BJ (cell line): Measurements from ENCODE around the gene SCYL2. TPM values are rescaled to one million over a fixed set of nuclear protein-coding genes. Genes with fewer than 3 reads are reported as not detected.
A peak's percentile ranks its signal among the peaks of the same experiment; 100 is the strongest.
"Not testable (repeated sequence)": the region's sequence is repeated elsewhere in the genome, so short reads cannot be mapped to it uniquely, and the experiment has no call there.

Experiments
- CTCF ChIA-PET: fragments of 350-600 bp; formaldehyde crosslinking; extraction: SDS; loops from one replicate; lab custom pipeline; 2021; ENCODE audit warnings: antibody characterized with exemption, inconsistent platforms; lab: Yijun Ruan, JAX
- POLR2A ChIA-PET: fragments of 300-600 bp; sonication (Branson Sonifier 250); formaldehyde crosslinking; extraction: SDS; loops from one replicate; lab custom pipeline; 2021; ENCODE audit warnings: antibody characterized with exemption; lab: Charles Lee
- DNase-seq: peaks from one replicate; pipeline ENCODE4 v3.0.0-alpha.2; 2011; ENCODE audit warnings: low read depth
- H3K27me3 ChIP-seq: 2 replicates; pipeline ENCODE4 v1.6.0; 2011; ENCODE audit warnings: low read length; ENCODE audit not compliant: control insufficient read depth, insufficient read depth
- H3K36me3 ChIP-seq: 2 replicates; pipeline ENCODE4 v1.5.1; 2011; ENCODE audit warnings: low read length; ENCODE audit not compliant: control insufficient read depth, insufficient read depth
- H3K4me3 ChIP-seq: 2 replicates; pipeline ENCODE4 v1.5.1; 2011; ENCODE audit warnings: low read depth, mild to moderate bottlenecking, control low read depth, low read length
- CTCF ChIP-seq: IDR thresholded peaks from 2 replicates; pipeline ENCODE4 v1.5.1; 2011; ENCODE audit warnings: low read depth, mild to moderate bottlenecking, control low read depth, inconsistent platforms, low read length, moderate library complexity; ENCODE audit not compliant: insufficient read depth
- polyA plus RNA-seq: library from polyadenylated mRNA; depleted of rRNA; stranded (reverse); fragments of >200 nt; gene quantifications from 2 replicates; pipeline ENCODE4 v1.2.3, GENCODE V29; 2011

SCYL2 gene
- polyA plus RNA-seq, 1 experiment, result 12.4 TPM

DNA sequence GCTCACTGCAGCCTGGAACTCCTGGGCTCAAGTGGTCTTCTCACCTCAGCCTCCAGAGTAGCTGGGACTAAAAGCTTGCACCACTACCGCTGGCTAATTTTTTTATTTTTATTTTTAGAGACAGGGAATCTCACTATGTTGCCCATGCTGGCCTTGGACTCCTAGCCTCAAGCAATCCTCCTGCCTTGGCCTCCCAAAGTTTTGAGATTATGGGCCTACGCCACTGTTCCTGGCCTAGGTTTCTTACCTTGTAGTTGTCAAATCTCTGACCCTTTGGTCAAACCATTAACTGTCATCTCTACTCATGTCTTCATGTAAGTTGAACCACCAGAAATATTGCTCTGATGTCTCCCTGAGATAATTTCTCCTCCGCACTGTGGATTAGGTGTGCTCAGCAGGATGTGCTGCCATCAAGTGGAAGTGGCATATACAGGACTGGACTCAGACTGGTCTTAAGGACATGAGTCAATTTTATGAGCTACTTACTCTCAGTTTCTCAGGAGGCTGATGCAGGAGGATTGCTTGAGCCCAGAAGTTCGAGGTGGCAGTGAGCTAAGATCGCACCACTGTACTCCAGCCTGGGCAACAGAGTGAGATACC lies 37.8 kb upstream of the SCYL2 start:
- no peaks in the 10 kb centered on the region for H3K27me3 ChIP-seq
- DNase-seq, result no peak
- CTCF ChIA-PET, result interaction anchor here (0.5 to 1.8 kb wide), 4 partner anchors 9 to 325 kb away, joined by 3 to 7 read pairs (median 4); no protein-coding TSS in a partner anchor
- peaks cover 2% of the 10 kb centered on the region for H3K36me3 ChIP-seq
- no peak overlapping the region for H3K4me3 ChIP-seq
- POLR2A ChIA-PET, result no interaction called here
- peak; percentile 17; the same call in 1 of the 2 replicates for TF ChIP-seq CTCF

DNA sequence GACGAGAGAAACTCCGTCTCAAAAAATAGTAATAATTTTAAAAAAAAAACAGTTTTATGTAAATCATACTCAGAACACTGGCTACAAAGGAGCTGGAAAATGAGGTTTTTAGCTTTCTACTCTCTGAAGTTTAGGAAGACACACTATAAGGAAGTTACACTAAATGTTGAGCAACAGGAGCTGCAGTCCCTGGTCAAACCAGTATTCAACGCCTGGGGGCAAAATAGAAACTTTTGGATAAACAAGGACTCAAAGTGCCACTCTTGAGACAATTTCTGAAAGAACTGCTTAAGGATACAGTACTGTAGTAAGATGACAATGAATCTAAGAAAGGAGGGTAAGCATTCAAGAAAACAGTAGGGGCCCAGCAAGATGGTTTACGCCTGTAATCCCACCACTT lies 37.1 kb upstream of the SCYL2 start:
- H3K27me3 ChIP-seq, result no peaks in the 10 kb centered on the region
- TF ChIP-seq CTCF, result no peak
- CTCF ChIA-PET, result interaction anchor here (0.5 to 1.8 kb wide), 3 partner anchors 144 to 324 kb away, joined by 3 to 7 read pairs (median 4); no protein-coding TSS in a partner anchor
- no peak overlapping the region for H3K4me3 ChIP-seq
- POLR2A ChIA-PET, result no interaction called here
- no peak for DNase-seq
- H3K36me3 ChIP-seq, result peaks cover 2% of the 10 kb centered on the region

GRCh38 chr12:100231873-100232272 lies 35.1 kb upstream of the SCYL2 start:
- CTCF ChIA-PET, result interaction anchor here (0.7 to 3.8 kb wide), 5 partner anchors 8 to 1421 kb away, joined by 3 to 26 read pairs (median 4); no protein-coding TSS in a partner anchor
- H3K27me3 ChIP-seq, H3K4me3 ChIP-seq, H3K36me3 ChIP-seq, POLR2A ChIA-PET, DNase-seq: not testable (repeated sequence)

DNA sequence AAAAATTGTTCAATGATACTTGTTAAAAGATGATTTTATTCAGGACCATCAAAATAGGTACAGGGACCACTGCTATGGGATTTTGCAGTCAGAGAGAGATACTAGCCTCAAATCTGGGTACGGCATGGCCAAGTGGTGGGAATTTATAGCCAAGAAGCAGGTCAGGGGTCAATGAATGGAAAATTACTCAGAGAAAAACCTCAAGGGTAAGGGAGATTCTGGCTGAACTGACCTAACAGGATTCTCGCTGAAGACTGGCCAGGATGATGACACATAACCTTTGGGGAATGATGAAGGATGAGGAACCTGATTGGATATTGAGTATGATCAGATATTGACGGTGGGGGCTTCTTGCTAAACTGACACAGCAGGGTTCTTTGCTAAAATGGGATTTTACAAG lies 32.8 kb upstream of the SCYL2 start:
- ChIA-PET CTCF (interaction anchor here (0.7 to 3.8 kb wide), 7 partner anchors 10 to 321 kb away, joined by 3 to 26 read pairs (median 4); no protein-coding TSS in a partner anchor), POLR2A (no interaction called here)
- no peak for DNase-seq
- no peak for TF ChIP-seq CTCF
- Histone ChIP-seq H3K36me3 (no peaks in the 10 kb centered on the region), H3K4me3 (no peak overlapping the region), H3K27me3 (no peaks in the 10 kb centered on the region)

DNA sequence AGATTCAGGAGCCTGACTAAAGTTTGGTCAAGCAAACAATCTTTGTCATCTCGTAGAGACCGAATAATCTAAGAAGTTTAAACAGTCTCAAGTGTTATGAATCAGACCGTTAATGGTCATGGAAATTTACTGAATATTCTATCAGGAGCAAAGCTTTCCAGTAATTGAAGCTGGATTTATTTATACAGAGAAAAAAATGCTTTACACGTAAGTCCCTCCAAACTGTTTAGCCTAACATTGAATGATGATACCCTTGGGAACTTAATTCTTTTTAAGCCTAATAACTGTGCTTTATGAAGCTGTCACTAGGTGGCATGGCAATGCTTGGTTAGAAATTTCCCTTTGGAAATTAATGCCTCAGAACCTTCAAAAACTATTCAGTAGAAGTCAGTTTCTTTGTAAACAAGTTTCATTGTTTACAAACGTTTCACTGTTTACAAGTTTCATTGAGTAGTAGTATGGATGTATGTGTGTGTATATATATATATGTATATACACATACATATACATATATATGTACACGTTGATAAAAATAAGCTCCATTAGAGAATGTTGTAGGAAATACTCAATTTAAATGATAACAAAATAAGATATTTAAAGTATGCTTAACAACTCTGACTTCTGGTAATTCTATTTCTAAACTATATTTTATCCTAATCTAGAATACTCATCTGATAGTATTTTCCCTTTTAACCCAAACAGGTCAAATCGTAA lies 32.2 kb upstream of the SCYL2 start:
- POLR2A ChIA-PET, result interaction anchor here (0.6 kb wide), 1 partner anchor 60 kb away, joined by 4 read pairs; no protein-coding TSS in a partner anchor
- TF ChIP-seq CTCF, result peak; percentile 76
- Histone ChIP-seq H3K4me3 (no peak overlapping the region), H3K36me3 (no peaks in the 10 kb centered on the region), H3K27me3 (no peaks in the 10 kb centered on the region)
- no peak for DNase-seq
- CTCF ChIA-PET, result interaction anchor here (0.6 to 3.8 kb wide), 11 partner anchors 10 to 320 kb away, joined by 3 to 26 read pairs (median 3); no protein-coding TSS in a partner anchor
